Measurements from ENCODE around the gene LSM7. TPM values are rescaled to one million over a fixed set of nuclear protein-coding genes. Genes with fewer than 3 reads are reported as not detected.

Gene LSM7
- total and polyA plus RNA-seq, 2 of the 13 experiments (the other 11 are each of a cell fraction or from before 2014, with no cell fraction given): 140 to 205 TPM

DNA sequence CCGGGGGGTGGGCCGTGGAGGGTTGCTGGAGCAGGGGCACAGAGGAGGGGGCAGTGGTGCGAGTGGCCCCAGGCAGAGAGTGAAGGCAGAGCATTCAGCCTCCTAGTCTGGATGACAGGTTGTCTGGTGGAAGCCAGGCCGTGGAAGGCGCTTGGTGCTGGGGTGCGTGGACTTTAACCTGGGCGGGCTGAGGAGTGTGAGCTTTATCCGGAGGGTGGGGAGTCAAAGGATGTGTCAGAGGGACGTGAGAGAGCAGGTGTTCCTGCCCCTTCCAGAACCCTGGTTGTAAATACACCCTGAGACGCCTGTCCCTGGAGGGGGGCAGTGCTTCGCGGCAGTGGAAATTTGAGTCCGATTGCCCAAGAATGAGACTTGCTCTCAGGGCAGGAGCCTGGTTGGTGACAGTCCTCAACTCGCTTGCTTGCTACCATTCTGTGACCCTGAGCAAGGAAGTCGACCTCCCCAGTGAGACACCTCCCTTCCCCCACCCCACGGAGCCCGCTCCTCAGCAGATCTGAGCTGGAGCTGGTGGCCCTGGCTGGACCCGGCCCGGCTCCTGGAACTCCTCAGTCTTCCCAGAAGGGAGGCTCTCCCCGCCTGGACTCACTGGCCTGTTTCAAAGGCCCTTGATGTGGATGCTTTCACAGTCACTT lies 2.4 kb upstream of the LSM7 start (continued):
- no peak for TF ChIP-seq ZNF816 (CRISPR knock-in tag; IDR thresholded peaks at IDR 0.05; ENCODE audit: borderline replicate concordance)

DNA sequence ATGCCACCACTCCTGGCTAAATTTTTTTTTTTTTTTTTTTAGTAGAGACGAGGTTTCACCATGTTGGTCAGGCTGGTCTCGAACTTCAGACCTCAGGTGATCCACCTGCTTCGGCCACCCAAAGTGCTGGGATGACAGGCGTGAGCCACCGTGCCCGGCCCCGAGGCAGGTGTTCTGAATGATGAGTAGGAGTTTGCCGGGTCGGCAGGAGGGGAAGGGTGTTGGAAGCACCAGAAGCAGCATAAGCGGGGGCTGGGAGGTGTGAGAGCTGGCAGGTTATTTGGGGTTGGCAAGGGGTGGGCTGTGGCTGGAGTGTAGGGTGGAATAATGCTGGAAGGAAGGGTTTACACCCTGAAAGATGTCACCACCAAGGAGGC lies 1.9 kb upstream of the LSM7 start:
- H3K27ac ChIP-seq (ENCODE audit: extremely low read length, insufficient read depth, low read length): peak overlapping the region; percentile 53
- H3K36me3 ChIP-seq (replicated peaks in 1 of 2; ENCODE audit: control insufficient read depth in 1 of 2, insufficient read depth in 2 of 2, low read length in 2 of 2): peaks cover 3 to 12% of the 10 kb centered on the region in 2 experiments; a peak in 3 of 5 replicates
- ChIA-PET POLR2A (interaction anchor here (1.0 to 3.4 kb wide), 9 partner anchors 14 to 465 kb away, joined by 3 to 35 read pairs (median 4); partner anchors contain the start of genes LMNB2, PLEKHJ1 and TIMM13), CTCF (ENCODE audit: low intra/inter-chr PET ratio, low total read pairs) (no interaction called here)
- 0 out of 2 replicates have a peak, but pooled peaks cover 2% of the 10 kb centered on the region for H4K20me1 ChIP-seq (ENCODE audit: insufficient read depth, low read length)
- in situ Hi-C loops (cut with HindIII; ENCODE audit: extremely low pct_ligation_motif_present, low pct_unique_long_range_greater_than_20kb): no loop called here
- H3K79me2 ChIP-seq (ENCODE audit: insufficient read depth, low read length): peaks cover 38% of the 10 kb centered on the region
- ATAC-seq (no peak), FAIRE-seq (no peak), DNase-seq (ENCODE audit: low spot score) (no peak)
- peaks cover 65% of the 10 kb centered on the region for H3K4me1 ChIP-seq (ENCODE audit: insufficient read depth, low read length)
- H3K4me2 ChIP-seq (ENCODE audit: low read depth, low read length): peak overlapping the region; percentile 95
- WGBS (ENCODE audit: low lambda C conversion rate): 23% methylated on average over 10 of the region's 10 CpGs
- no TSS peak for BruUV-seq (replicated peaks)
- intact Hi-C loops (cut with micrococcal nuclease; ENCODE audit: unreplicated experiment): no loop called here
- H3K9ac ChIP-seq (ENCODE audit: insufficient read depth, low read depth, low read length): no peak overlapping the region
- no peaks in the 10 kb centered on the region for H3K9me3 ChIP-seq (ENCODE audit: low read length)
- H2AFZ ChIP-seq (ENCODE audit: low read length): no peak overlapping the region
- H3K27me3 ChIP-seq (ENCODE audit: control insufficient read depth in 1 of 2, insufficient read depth in 2 of 2, low read length in 2 of 2): no peaks in the 10 kb centered on the region; a peak in 1 of 5 replicates
- H3K4me3 ChIP-seq (replicated peaks in 1 of 3; ENCODE audit: insufficient read depth in 1 of 3, low read depth in 2 of 3, low read length in 3 of 3): peak overlapping the region; percentile 47 to 89 (median 56)
- no peak for TF ChIP-seq TOE1 (CRISPR knock-in tag; IDR thresholded peaks at IDR 0.05)
- peak; percentile 32; the same call in 1 of the 2 replicates for TF ChIP-seq ZSCAN9 (CRISPR knock-in tag; IDR thresholded peaks at IDR 0.05; ENCODE audit: borderline replicate concordance)
- TF ChIP-seq, protein P1, sequence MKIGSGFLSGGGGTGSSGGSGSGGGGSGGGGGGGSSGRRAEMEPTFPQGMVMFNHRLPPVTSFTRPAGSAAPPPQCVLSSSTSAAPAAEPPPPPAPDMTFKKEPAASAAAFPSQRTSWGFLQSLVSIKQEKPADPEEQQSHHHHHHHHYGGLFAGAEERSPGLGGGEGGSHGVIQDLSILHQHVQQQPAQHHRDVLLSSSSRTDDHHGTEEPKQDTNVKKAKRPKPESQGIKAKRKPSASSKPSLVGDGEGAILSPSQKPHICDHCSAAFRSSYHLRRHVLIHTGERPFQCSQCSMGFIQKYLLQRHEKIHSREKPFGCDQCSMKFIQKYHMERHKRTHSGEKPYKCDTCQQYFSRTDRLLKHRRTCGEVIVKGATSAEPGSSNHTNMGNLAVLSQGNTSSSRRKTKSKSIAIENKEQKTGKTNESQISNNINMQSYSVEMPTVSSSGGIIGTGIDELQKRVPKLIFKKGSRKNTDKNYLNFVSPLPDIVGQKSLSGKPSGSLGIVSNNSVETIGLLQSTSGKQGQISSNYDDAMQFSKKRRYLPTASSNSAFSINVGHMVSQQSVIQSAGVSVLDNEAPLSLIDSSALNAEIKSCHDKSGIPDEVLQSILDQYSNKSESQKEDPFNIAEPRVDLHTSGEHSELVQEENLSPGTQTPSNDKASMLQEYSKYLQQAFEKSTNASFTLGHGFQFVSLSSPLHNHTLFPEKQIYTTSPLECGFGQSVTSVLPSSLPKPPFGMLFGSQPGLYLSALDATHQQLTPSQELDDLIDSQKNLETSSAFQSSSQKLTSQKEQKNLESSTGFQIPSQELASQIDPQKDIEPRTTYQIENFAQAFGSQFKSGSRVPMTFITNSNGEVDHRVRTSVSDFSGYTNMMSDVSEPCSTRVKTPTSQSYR (CRISPR knock-in tag; IDR thresholded peaks at IDR 0.05; ENCODE audit: borderline replicate concordance): no peak
- TF ChIP-seq, protein P2, sequence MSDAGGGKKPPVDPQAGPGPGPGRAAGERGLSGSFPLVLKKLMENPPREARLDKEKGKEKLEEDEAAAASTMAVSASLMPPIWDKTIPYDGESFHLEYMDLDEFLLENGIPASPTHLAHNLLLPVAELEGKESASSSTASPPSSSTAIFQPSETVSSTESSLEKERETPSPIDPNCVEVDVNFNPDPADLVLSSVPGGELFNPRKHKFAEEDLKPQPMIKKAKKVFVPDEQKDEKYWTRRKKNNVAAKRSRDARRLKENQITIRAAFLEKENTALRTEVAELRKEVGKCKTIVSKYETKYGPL (CRISPR knock-in tag; IDR thresholded peaks at IDR 0.05): no peak
- no peak for TF ChIP-seq ZNF225 (CRISPR knock-in tag; IDR thresholded peaks at IDR 0.05)
- TF ChIP-seq HOXD1 (CRISPR knock-in tag; IDR thresholded peaks at IDR 0.05): no peak
- no peak for TF ChIP-seq ZSCAN22 (CRISPR knock-in tag; IDR thresholded peaks at IDR 0.05)
- no peak for TF ChIP-seq KMT2B (CRISPR knock-in tag; IDR thresholded peaks at IDR 0.05)
- no peak for TF ChIP-seq ZBTB7B (CRISPR knock-in tag; IDR thresholded peaks at IDR 0.05)
- 0 out of 2 replicates have a peak, but pooled peaks have one; percentile 20 for TF ChIP-seq ZNF780A (CRISPR knock-in tag; IDR thresholded peaks at IDR 0.05)
- no peak for TF ChIP-seq ZNF263 (CRISPR knock-in tag; IDR thresholded peaks at IDR 0.05)
- TF ChIP-seq, protein P3, sequence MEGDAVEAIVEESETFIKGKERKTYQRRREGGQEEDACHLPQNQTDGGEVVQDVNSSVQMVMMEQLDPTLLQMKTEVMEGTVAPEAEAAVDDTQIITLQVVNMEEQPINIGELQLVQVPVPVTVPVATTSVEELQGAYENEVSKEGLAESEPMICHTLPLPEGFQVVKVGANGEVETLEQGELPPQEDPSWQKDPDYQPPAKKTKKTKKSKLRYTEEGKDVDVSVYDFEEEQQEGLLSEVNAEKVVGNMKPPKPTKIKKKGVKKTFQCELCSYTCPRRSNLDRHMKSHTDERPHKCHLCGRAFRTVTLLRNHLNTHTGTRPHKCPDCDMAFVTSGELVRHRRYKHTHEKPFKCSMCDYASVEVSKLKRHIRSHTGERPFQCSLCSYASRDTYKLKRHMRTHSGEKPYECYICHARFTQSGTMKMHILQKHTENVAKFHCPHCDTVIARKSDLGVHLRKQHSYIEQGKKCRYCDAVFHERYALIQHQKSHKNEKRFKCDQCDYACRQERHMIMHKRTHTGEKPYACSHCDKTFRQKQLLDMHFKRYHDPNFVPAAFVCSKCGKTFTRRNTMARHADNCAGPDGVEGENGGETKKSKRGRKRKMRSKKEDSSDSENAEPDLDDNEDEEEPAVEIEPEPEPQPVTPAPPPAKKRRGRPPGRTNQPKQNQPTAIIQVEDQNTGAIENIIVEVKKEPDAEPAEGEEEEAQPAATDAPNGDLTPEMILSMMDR (CRISPR knock-in tag; IDR thresholded peaks at IDR 0.05): no peak
- TF ChIP-seq, protein P4, sequence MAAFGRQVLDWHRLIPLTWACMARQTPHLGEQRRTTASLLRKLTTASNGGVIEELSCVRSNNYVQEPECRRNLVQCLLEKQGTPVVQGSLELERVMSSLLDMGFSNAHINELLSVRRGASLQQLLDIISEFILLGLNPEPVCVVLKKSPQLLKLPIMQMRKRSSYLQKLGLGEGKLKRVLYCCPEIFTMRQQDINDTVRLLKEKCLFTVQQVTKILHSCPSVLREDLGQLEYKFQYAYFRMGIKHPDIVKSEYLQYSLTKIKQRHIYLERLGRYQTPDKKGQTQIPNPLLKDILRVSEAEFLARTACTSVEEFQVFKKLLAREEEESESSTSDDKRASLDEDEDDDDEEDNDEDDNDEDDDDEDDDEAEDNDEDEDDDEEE (CRISPR knock-in tag; IDR thresholded peaks at IDR 0.05): 0 out of 2 replicates have a peak, but pooled peaks have one; percentile 13
- TF ChIP-seq RAD21 (CRISPR knock-in tag; IDR thresholded peaks at IDR 0.05): no peak

Data from HepG2 (cell line).